EH (cell line): ENCODE measurements around the gene TMEM192.
"Not testable (repeated sequence)": the region's sequence is repeated elsewhere in the genome, so short reads cannot be mapped to it uniquely, and the experiment has no call there.

Source experiments
- DNase-seq: peaks from one replicate; pipeline ENCODE4 v3.0.0-alpha.2; 2015; ENCODE audit warnings: low read depth

The TMEM192 gene

GRCh38 chr4:165092187-165092586, 20.5 kb downstream of the TMEM192 start:
- DNase-seq = not testable (repeated sequence)

GRCh38 chr4:165088366-165088765, 24.3 kb downstream of the TMEM192 start:
- no peak for DNase-seq

- no peak for DNase-seq
Observed at GRCh38 chr4:165085946-165086345, 26.7 kb downstream of the TMEM192 start.

- DNase-seq = not testable (repeated sequence)
Observed at GRCh38 chr4:165084787-165085186, 27.9 kb downstream of the TMEM192 start.

- no peak for DNase-seq
Observed at GRCh38 chr4:165079476-165079875, 33.2 kb downstream of the TMEM192 start.

- no peak for DNase-seq
Observed at GRCh38 chr4:165077034-165077578, 35.6 kb downstream of the TMEM192 start.

GRCh38 chr4:165073346-165073745, 39.3 kb downstream of the TMEM192 start:
- DNase-seq = not testable (repeated sequence)

- DNase-seq = no peak
Observed at GRCh38 chr4:165070560-165070959, 42.1 kb downstream of the TMEM192 start.

- DNase-seq = peak; percentile 1
Observed at GRCh38 chr4:165060938-165061337, 51.7 kb downstream of the TMEM192 start.

- no peak for DNase-seq
Observed at GRCh38 chr4:165059386-165059785, 53.3 kb downstream of the TMEM192 start.

- no peak for DNase-seq
Observed at GRCh38 chr4:165058666-165059065, 54.0 kb downstream of the TMEM192 start.

GRCh38 chr4:165055601-165056000, 57.1 kb downstream of the TMEM192 start:
- DNase-seq = no peak

- no peak for DNase-seq
Observed at GRCh38 chr4:165053645-165054044, 59.0 kb downstream of the TMEM192 start, which contains the start of gene TRIM75. Gene TRIM75 (plus strand): TSS chr4:165053866. CDS start chr4:165059148, 5,282 bp downstream.

GRCh38 chr4:165052627-165053026, 60.0 kb downstream of the TMEM192 start:
- DNase-seq = no peak

- DNase-seq = no peak
Observed at GRCh38 chr4:165048170-165048569, 64.5 kb downstream of the TMEM192 start.

GRCh38 chr4:165031436-165032211, 81.0 kb downstream of the TMEM192 start, which contains the start of gene TRIM60:
Gene TRIM60 (plus strand): TSS chr4:165031999. CDS start chr4:165040073, 8,074 bp downstream.
- no peak for DNase-seq

- DNase-seq = no peak
Observed at GRCh38 chr4:165027762-165028402, 84.8 kb downstream of the TMEM192 start.

- not testable (repeated sequence) for DNase-seq
Observed at GRCh38 chr4:165025782-165026181, 86.9 kb downstream of the TMEM192 start.
